Measurements from ENCODE around the gene RHOF. TPM values are rescaled to one million over a fixed set of nuclear protein-coding genes. Genes with fewer than 3 reads are reported as not detected.

The RHOF gene
- total and polyA plus RNA-seq, 2 donors (not counting 1 experiment from before 2014, with no cell fraction given): 2.3 to 6.8 TPM

GRCh38 chr12:121787063-121788025 lies 6.1 kb downstream of the RHOF start:
- no peaks in the 10 kb centered on the region for H3K27me3 ChIP-seq (ENCODE audit: control insufficient read depth, insufficient read depth, low read length)
- no peak overlapping the region for H3K4me3 ChIP-seq (replicated peaks in 1 of 4; ENCODE audit: control extremely low read depth in 1 of 4, insufficient read depth in 1 of 4, low read depth in 3 of 4, low read length in 4 of 4)
- H3K27ac ChIP-seq (ENCODE audit: insufficient read depth, low read length): no peak overlapping the region
- no peaks in the 10 kb centered on the region for H3K9me3 ChIP-seq (ENCODE audit: control insufficient read depth, insufficient read depth, low read depth, low read length)
- TF ChIP-seq CTCF (conservative IDR thresholded peaks at IDR 0.05 in 1 of 2, IDR thresholded peaks at IDR 0.05 in 1 of 2; ENCODE audit: low read depth in 1 of 2, low read length in 2 of 2) (no peak), EZH2 (IDR thresholded peaks at IDR 0.05; ENCODE audit: low read length, missing control alignments) (no peak)
- no peak overlapping the region for H3K4me2 ChIP-seq (ENCODE audit: extremely low read depth, insufficient read depth, low read length)
- no peaks in the 10 kb centered on the region for H3K36me3 ChIP-seq (ENCODE audit: control insufficient read depth, insufficient read depth, low read length)
- no peak for DNase-seq (ENCODE audit: low read depth in 2 of 2)
- H3K4me1 ChIP-seq (ENCODE audit: control insufficient read depth, extremely low read depth, insufficient read depth, low read length): peaks cover 24% of the 10 kb centered on the region
- no peaks in the 10 kb centered on the region for H3K79me2 ChIP-seq (ENCODE audit: control insufficient read depth, insufficient read depth, low read length)
- H2AFZ ChIP-seq (ENCODE audit: low read length): no peak overlapping the region
- H3K9ac ChIP-seq (ENCODE audit: insufficient read depth, low read length): no peak overlapping the region
- H4K20me1 ChIP-seq (ENCODE audit: control insufficient read depth, extremely low read depth, insufficient read depth, low read length): no peaks in the 10 kb centered on the region

GRCh38 chr12:121786440-121786825 lies 7.1 kb downstream of the RHOF start:
- Histone ChIP-seq H4K20me1 (ENCODE audit: control insufficient read depth, extremely low read depth, insufficient read depth, low read length) (no peaks in the 10 kb centered on the region), H3K9me3 (ENCODE audit: control insufficient read depth, insufficient read depth, low read depth, low read length) (no peaks in the 10 kb centered on the region), H3K27me3 (ENCODE audit: control insufficient read depth, insufficient read depth, low read length) (no peaks in the 10 kb centered on the region), H3K27ac (ENCODE audit: insufficient read depth, low read length) (peak overlapping the region; percentile 51), H3K4me1 (ENCODE audit: control insufficient read depth, extremely low read depth, insufficient read depth, low read length) (peaks cover 33% of the 10 kb centered on the region), H3K9ac (ENCODE audit: insufficient read depth, low read length) (no peak overlapping the region), H3K4me3 (replicated peaks in 1 of 4; ENCODE audit: control extremely low read depth in 1 of 4, insufficient read depth in 1 of 4, low read depth in 3 of 4, low read length in 4 of 4) (no peak overlapping the region), H3K4me2 (ENCODE audit: extremely low read depth, insufficient read depth, low read length) (peak overlapping the region; percentile 35), H3K79me2 (ENCODE audit: control insufficient read depth, insufficient read depth, low read length) (no peaks in the 10 kb centered on the region), H2AFZ (ENCODE audit: low read length) (no peak overlapping the region), H3K36me3 (ENCODE audit: control insufficient read depth, insufficient read depth, low read length) (no peaks in the 10 kb centered on the region)
- peak; percentile 81 to 89 for DNase-seq (ENCODE audit: low read depth in 2 of 2)
- TF ChIP-seq EZH2 (IDR thresholded peaks at IDR 0.05; ENCODE audit: low read length, missing control alignments): no peak
- no peak for TF ChIP-seq CTCF (conservative IDR thresholded peaks at IDR 0.05 in 1 of 2, IDR thresholded peaks at IDR 0.05 in 1 of 2; ENCODE audit: low read depth in 1 of 2, low read length in 2 of 2)

DNA sequence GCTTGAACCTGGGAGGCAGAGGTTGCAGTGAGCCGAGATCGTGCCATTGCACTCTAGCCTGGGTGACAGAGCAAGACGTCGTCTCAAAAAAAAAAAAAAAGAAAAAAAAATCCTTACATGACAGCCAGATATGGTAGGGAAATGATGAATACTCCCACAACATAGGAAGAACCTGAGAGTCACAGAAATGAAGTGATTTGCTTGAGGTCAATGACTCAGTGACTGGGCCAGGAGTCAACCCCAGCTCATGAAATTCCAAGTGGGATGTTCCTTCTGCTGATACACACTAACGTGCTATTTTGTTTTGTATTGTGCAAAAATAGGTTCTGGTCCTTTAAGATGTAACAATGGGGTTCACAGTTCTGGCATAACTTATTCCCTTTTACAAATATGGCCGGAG lies 9.0 kb downstream of the RHOF start:
- peak; percentile 83 to 94 for DNase-seq (ENCODE audit: low read depth in 2 of 2)
- H3K4me2 ChIP-seq (ENCODE audit: extremely low read depth, insufficient read depth, low read length): no peak overlapping the region

More for the DNA sequence above, 9.0 kb downstream of the RHOF start:
- H3K4me3 ChIP-seq (replicated peaks in 1 of 4; ENCODE audit: control extremely low read depth in 1 of 4, insufficient read depth in 1 of 4, low read depth in 3 of 4, low read length in 4 of 4): no peak overlapping the region
- no peak overlapping the region for H2AFZ ChIP-seq (ENCODE audit: low read length)
- TF ChIP-seq EZH2 (IDR thresholded peaks at IDR 0.05; ENCODE audit: low read length, missing control alignments): no peak
- TF ChIP-seq CTCF (conservative IDR thresholded peaks at IDR 0.05 in 1 of 2, IDR thresholded peaks at IDR 0.05 in 1 of 2; ENCODE audit: low read depth in 1 of 2, low read length in 2 of 2): no peak
- H3K27ac ChIP-seq (ENCODE audit: insufficient read depth, low read length): no peak overlapping the region
- no peak overlapping the region for H3K9ac ChIP-seq (ENCODE audit: insufficient read depth, low read length)
- H3K36me3 ChIP-seq (ENCODE audit: control insufficient read depth, insufficient read depth, low read length): peaks cover under 1% of the 10 kb centered on the region
- H3K4me1 ChIP-seq (ENCODE audit: control insufficient read depth, extremely low read depth, insufficient read depth, low read length): peaks cover 38% of the 10 kb centered on the region
- H3K79me2 ChIP-seq (ENCODE audit: control insufficient read depth, insufficient read depth, low read length): no peaks in the 10 kb centered on the region
- H3K9me3 ChIP-seq (ENCODE audit: control insufficient read depth, insufficient read depth, low read depth, low read length): no peaks in the 10 kb centered on the region
- no peaks in the 10 kb centered on the region for H4K20me1 ChIP-seq (ENCODE audit: control insufficient read depth, extremely low read depth, insufficient read depth, low read length)
- H3K27me3 ChIP-seq (ENCODE audit: control insufficient read depth, insufficient read depth, low read length): no peaks in the 10 kb centered on the region

Data from fibroblast of lung (primary cell).